GM21381 (cell line): ENCODE results near the gene C8B.

Source experiments
- ATAC-seq: cut with Tn5 transposase; IDR thresholded peaks from one replicate; pipeline ENCODE4 v1.9.1; 2021; ENCODE audit warnings: mild to moderate bottlenecking, moderate library complexity; ENCODE audit not compliant: unreplicated experiment

Gene C8B

DNA sequence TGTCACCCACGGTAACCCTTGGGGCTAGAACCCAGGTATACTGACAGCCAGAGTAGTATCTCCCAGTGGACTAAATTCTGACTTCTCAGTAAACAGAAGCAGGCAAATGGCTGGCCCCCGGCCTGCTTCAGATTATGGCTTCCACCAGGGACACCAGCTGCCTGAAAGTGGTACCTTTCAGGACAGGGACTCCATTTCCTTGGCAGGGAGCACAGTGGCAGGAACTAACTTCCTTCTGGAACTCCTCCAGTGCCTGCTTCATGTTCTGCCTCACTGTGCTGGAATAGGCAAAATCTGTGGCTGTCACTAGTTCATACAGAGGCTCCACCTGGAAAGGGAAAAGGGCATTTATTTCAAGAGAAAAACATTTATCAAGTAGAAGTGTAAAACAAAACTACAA, 32.7 kb downstream of the C8B start:
- no peak for ATAC-seq

DNA sequence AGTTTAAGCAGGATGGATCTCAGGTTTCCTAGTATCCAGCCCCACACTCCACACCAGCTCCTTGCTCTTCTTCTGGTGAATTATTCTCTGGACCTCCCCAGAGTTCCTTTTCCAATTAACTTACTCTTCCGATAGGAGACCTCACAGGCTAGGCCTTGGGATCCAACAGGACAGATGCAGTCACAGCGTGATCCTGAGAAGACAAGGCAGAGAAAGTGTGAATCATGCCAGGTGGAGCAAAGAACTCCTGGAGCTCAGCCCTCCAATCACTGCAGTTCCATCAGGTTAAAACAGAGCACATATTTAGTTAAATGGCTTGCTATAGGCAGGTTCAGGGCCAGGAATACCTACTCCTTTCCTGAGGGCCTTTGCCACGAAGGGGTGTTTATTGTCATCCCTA, 34.1 kb downstream of the C8B start:
- no peak for ATAC-seq

DNA sequence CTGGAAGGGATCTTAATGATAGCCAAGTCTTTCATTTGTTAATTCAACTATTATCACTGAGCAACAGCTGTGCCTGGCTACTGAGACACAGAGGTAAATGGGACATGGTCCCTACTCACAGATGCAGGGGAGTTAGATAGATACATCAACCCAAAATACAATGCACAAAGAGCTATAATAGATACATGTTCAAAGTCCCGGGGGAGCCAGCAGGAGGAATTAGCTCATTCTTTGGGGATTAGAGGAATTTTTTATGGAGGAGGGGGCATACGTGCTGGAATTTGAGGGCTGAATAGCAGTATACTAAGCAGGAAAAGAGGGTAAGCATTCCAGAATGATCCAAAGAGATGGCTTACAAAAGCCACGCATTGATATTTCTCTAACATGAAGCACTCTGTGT, 34.6 kb downstream of the C8B start:
- no peak for ATAC-seq

GRCh38 chr1:56929492-56929891, 36.3 kb downstream of the C8B start:
- no peak for ATAC-seq

GRCh38 chr1:56927986-56928385, 37.8 kb downstream of the C8B start:
- no peak for ATAC-seq

- no peak for ATAC-seq
Measured at GRCh38 chr1:56927171-56927570, 38.6 kb downstream of the C8B start.

DNA sequence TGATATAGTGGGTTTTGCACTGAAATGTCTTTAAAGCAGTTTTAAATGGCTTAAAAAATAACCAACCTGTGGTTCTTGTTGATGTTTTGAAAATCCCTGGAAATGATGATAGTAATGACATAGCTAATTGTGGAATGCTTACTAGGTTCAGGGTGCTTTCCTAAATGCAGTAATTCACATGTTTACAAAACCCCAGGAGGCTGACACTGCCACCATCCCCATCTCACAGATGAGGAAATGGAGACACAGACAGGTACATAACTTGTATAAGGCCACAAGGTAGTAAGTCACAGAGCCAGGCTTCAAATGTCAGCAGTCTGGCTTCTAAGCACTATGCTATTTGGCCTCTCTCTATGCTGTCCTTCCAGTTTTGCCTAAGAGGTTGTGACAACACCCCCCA, 40.6 kb downstream of the C8B start:
- ATAC-seq: no peak

GRCh38 chr1:56924116-56924515, 41.7 kb downstream of the C8B start:
- no peak for ATAC-seq

- ATAC-seq: no peak
Measured at GRCh38 chr1:56923201-56923600, 42.6 kb downstream of the C8B start.

- ATAC-seq: no peak
Measured at GRCh38 chr1:56922507-56922906, 43.3 kb downstream of the C8B start.

DNA sequence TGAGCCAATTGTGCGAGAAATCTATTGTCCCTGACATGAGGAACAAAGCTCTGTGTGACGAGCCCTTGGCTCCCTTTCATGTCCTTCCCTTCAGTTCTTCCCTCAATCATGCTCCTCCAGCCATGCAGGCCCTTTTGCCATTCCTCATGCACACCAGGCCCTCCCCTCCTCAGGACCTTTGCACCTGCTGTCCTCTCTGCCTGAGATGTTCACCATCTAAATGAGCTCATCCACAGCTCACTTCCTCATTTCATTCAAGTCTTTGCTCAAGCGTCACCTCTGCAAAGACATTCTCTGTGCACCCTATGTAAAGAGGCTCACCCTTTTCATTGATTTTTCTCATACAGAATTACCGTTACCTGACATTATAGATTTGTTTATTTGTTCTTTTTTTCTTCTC, 43.7 kb downstream of the C8B start:
- ATAC-seq: no peak

DNA sequence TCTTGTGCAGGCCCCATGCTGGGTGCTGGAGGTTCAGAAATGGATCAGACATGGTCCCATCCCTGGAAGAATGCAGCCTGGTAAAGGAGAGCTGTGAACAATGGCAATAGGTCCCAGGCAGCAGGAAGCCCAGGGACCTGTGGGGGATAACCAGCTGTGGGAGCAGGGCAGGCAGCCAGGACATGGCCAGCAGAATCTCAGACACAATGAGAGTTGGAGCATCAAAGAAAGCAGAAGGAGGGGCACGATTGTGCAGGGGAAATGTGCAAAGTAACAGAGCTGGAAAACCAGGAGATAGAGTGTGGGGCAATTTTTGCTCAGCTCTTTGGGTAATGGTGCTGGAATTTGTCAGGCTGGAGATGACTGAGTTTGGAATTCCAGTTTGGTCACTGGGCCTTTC, 44.3 kb downstream of the C8B start:
- no peak for ATAC-seq

DNA sequence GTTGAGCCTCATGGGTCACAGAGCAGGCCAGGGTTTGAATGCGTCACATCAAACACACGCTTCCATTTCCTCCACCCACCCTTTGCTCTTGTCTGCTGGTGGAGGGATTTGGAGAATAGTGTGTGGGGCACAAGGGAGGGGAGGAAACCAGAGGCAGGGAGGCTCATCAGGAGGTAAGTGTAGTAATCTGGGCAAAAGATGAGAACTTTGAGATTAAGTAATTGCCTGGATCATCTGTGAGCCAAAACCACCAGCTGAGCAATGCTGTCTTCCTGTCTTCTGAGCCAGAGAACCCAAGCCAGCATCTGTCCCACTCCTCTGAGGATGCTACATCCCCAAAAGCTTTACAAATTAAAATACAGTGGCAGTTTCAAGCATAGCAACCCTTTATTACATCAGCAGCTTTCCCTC, 45.2 kb downstream of the C8B start:
- no peak for ATAC-seq

DNA sequence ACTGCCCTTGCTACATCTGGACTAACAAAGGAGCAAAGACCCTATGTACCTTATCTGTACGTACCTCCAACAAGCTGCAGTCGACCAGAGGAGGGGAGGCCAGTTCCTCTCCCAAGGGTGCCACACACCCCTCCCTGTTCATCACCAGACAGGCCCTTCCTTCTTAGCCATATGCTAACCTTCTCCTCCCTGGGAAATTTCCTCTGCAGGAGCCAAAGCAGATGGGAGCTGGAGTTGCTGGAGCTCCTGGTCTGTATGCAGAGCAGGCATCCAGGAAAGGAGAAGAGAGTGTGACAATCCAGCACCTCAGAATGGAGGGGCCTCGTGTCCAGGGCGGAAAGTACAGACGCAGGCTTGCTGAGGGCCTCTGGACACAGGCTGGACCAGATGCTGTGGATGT, 48.5 kb downstream of the C8B start:
- ATAC-seq: no peak

DNA sequence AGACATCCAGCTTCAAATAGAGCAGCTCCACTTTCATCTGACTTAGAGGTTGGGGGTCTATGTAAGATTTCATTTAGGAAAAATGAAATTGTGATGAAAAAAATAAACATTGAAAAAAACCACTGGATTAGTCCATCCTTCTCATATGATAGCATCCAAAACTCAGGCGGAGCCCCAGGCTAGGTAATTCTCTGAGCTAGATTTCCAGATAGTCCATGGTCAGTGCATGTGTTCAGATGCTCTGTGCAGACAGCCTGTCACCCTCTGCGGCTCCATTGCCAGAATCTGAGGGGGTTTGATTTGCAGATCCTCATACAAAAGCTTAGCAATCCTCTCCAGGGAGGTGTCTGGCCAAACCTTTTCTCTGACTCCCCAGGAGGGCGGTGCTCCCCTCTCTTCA, 49.2 kb downstream of the C8B start:
- no peak for ATAC-seq

DNA sequence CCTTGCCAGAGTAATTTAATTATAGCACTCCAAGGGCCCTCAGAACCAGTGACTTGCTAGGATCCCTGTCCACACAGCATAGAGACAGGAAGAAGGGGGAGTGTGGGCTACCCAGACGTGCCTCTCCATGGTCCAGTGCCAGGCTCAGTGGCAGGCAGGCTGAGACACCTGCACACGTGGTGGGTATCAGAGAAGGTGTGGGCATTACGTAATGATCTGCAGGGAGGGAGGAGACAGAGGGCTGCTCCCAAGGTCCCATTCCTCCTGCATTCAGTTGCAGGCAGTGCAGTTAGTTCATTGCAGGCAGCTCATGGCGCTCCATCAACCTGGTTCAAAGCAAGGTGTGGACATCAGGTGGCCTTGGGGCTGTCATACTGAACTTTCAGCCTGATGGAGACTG, 49.9 kb downstream of the C8B start:
- no peak for ATAC-seq

DNA sequence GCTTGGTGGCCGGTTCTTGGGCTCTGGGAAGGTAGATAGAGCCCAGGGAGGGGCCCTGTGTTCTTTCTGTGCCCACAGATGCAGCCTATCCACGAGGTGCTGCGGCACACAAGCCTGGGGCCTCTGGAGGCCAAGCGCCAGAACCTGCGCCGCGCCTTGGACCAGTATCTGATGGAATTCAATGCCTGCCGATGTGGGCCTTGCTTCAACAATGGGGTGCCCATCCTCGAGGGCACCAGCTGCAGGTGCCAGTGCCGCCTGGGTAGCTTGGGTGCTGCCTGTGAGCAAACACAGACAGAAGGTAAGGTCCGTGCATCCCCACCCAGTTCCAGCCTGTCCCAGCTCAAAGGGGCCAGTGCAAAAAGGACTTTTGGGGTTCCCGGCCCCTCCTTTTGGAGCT, 53.5 kb downstream of the C8B start:
- ATAC-seq: no peak

DNA sequence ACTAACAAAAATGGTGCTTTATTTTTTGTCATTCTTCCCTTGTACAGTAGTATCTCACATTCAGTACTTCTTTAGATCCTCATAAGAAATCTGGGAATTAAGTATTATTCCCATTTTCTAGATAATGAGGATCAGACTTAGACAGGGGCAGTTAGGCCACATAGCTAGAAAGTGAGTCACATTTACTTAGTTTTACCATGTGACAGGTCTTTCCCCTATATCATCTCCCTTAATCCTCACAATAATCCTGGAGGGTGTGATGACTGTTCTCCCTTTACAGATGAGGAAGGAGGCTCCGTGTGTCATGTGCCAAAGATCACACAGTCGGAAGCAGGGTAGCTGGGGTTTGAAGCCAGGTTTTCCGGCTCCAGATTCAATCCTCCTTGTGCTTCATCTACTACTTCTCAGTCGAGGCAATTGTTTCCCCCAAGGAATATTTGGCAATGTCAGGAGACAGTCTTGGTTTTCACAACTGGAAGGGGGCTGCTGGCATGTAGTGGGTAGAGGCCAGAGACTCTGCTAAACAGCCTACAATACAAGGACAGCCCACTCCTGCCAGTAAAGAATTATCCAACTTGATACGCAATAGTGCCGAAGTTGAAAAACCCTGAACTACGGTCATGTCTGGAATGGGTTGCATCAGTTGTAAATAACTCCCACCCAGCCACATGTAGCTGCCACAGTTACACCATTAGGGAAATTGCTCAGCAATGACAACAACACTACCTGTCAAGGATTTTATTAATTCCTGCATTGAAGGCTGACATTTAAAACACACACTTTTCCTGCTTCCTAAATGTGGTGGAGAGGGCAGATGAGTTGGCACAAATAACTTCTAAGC, 54.5 kb downstream of the C8B start:
- no peak for ATAC-seq

DNA sequence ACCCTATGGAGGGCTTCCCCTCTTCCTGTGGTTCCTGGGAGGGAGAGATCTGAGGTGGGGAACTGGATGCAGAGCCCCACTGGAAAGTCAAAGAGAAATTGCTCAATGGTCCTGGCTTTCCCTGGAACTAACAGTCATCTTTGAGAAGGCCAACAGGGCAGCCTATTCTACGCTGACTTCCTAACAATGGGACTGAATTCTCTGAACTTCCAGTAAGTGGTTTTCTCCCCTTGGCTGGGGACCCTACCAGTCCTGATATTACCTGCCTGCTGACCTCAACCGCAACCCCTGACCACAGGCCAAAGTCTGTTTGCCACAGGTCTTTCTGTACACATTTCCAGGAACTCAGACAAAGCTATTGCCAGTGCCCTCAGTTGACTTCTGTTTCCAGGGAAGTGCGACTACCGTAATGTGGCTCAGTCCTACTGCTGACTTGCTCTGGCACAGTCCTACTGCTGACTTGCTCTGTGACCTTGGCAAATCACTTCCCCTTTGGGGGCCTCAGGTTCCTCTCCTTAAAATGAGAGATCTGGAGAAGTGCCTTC, 55.3 kb downstream of the C8B start:
- no peak for ATAC-seq

DNA sequence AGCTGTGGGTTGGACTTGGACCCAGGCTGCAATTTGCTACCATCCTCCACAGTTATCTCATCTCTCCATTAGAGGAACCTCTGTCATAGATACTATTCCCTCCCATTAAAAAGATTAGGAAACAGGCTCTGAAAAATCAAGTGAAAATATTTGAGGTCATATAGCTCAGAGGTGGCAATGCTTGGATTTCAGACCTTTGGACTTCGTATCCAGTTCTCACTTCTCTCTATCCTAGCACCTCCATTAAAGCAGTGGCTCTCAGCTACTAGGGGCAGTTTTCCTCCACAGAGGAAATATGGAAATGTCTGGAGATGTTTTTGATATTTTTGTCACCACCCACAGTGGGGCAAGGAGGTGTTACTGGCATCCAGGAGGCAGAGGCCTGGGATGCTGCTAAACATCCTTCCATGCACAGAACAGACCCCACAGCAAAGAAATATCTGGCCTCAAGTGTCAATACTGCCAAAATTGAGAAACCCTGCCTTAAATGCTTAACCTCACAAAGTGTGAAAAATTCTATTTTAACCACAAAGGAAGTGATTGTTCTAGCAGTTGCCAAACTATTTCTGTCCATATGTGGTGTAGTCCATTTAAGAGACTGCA, 57.1 kb downstream of the C8B start:
- ATAC-seq: no peak

- no peak for ATAC-seq
Measured at GRCh38 chr1:56905667-56906066, 60.1 kb downstream of the C8B start.

DNA sequence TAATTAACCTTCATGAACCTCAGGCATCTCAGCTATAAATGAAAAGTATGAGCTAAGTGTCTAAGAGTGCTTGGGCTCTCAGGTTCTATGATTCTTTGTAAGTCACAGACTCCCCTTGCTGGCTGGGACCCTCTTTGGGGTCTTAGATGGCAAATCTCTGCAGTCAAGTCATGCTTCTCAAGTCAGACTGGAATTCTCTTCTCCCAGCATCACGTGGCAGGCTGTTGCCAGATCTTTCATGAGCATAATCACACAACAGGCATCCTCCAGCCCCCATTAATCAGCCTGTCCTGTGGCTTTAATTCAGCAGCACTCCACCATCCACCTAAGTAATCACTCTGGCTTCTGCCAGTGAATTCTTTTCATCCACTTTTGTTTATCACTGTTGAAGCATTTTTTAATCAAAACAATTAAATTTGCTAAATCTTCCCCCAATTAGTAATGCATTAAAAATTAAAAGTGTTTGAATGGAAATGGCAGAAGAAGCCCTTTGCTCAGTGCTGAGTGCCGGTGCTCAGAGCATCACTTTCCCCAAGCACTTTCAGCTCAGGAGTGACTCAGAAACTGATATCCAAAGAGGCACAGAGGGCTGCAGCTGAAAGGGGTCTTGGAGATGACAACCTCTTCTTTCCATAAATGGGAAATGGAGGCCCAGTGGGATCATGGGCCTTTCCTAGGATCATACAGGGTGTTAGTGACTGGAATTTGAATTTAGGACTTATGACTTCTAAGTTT, 61.0 kb downstream of the C8B start:
- ATAC-seq: no peak
